Neural progenitor cell (in vitro differentiated cells): ENCODE results near the gene OLIG2. TPM values are rescaled to one million over a fixed set of nuclear protein-coding genes. Genes with fewer than 3 reads are reported as not detected.
A peak's percentile ranks its signal among the peaks of the same experiment; 100 is the strongest.

Experiments used
- DNase-seq: peaks from one replicate; pipeline ENCODE4 v3.0.0-alpha.2; 2016; ENCODE audit warnings: low spot score
- H2AFZ ChIP-seq: fragments of 200-600 bp; sonication (generic); replicated peaks from 2 replicates; pipeline ENCODE4 v1.6.1; 2016; ENCODE audit warnings: antibody characterized with exemption
- H3F3A ChIP-seq: fragments of 200-600 bp; sonication (generic); 2 replicates; pipeline ENCODE4 v1.6.1; 2016; ENCODE audit warnings: antibody characterized with exemption, low read depth
- H3K27ac ChIP-seq: fragments of 200-600 bp; sonication (generic); 2 replicates; pipeline ENCODE4 v1.5.1; 2016; ENCODE audit warnings: mild to moderate bottlenecking
- H3K27me3 ChIP-seq: fragments of 200-600 bp; sonication (generic); 2 replicates; pipeline ENCODE4 v1.6.1; 2016; ENCODE audit warnings: mild to moderate bottlenecking, moderate library complexity
- H3K36me3 ChIP-seq: fragments of 200-600 bp; sonication (generic); 2 replicates; pipeline ENCODE4 v1.5.1; 2016
- H3K4me1 ChIP-seq: fragments of 200-600 bp; sonication (generic); 2 replicates; pipeline ENCODE4 v1.6.1; 2016; ENCODE audit warnings: mixed run types
- H3K4me2 ChIP-seq: fragments of 200-600 bp; sonication (generic); 2 replicates; pipeline ENCODE4 v1.6.1; 2016
- H3K4me3 ChIP-seq: fragments of 200-600 bp; sonication (generic); 2 replicates; pipeline ENCODE4 v1.5.1; 2016
- H3K79me2 ChIP-seq: fragments of 200-600 bp; sonication (generic); 2 replicates; pipeline ENCODE4 v1.6.1; 2016; ENCODE audit warnings: low read depth
- H3K9ac ChIP-seq: fragments of 200-600 bp; sonication (generic); 2 replicates; pipeline ENCODE4 v1.6.1; 2016
- H3K9me3 ChIP-seq: fragments of 200-600 bp; sonication (generic); 2 replicates; pipeline ENCODE4 v1.5.1; 2016; ENCODE audit warnings: low read depth
- H4K20me1 ChIP-seq: fragments of 200-600 bp; sonication (generic); 2 replicates; pipeline ENCODE4 v1.6.1; 2016; ENCODE audit warnings: low read depth
- H3K27ac Mint-ChIP-seq: 3 replicates; pipeline ENCODE4 v1.8.0; 2021; ENCODE audit warnings: mixed read lengths
- H3K27me3 Mint-ChIP-seq: 2 replicates; pipeline ENCODE4 v1.8.0; 2022; ENCODE audit warnings: low read depth, mild to moderate bottlenecking, inconsistent platforms, moderate library complexity, mixed read lengths; ENCODE audit not compliant: insufficient read depth
- H3K36me3 Mint-ChIP-seq: 3 replicates; pipeline ENCODE4 v1.8.0; 2021; ENCODE audit warnings: mixed read lengths
- H3K4me1 Mint-ChIP-seq: 3 replicates; pipeline ENCODE4 v1.8.0; 2021; ENCODE audit warnings: mixed read lengths
- H3K4me3 Mint-ChIP-seq: 3 replicates; pipeline ENCODE4 v1.8.0; 2021; ENCODE audit warnings: mild to moderate bottlenecking, moderate library complexity, mixed read lengths
- H3K9me3 Mint-ChIP-seq: 3 replicates; pipeline ENCODE4 v1.8.0; 2020; ENCODE audit warnings: mixed read lengths
- CTCF ChIP-seq: fragments of 200-600 bp; sonication (generic); IDR thresholded peaks from 2 replicates; pipeline ENCODE4 v1.5.1; 2017; ENCODE audit warnings: antibody characterized with exemption, mild to moderate bottlenecking
- EZH2 ChIP-seq: fragments of 200-600 bp; sonication (generic); IDR thresholded peaks from 2 replicates; pipeline ENCODE4 v1.6.1; 2017; ENCODE audit warnings: antibody characterized with exemption, mild to moderate bottlenecking, moderate library complexity
- EZH2phosphoT487 ChIP-seq: fragments of 200-600 bp; sonication (generic); IDR thresholded peaks from 2 replicates; pipeline ENCODE4 v1.6.1; 2017; ENCODE audit warnings: antibody characterized with exemption
- total RNA-seq: library from RNA; depleted of rRNA; stranded (reverse); fragments of >200 nt; gene quantifications from 2 replicates; pipeline ENCODE4 v1.2.3, GENCODE V29; 2015; ENCODE audit warnings: low replicate concordance

Gene OLIG2
- total RNA-seq, 1 donor from 2014 or later: not detected

- no peaks in the 10 kb centered on the region for H3K79me2 ChIP-seq
- no peak overlapping the region for H3K4me3 ChIP-seq
- H2AFZ ChIP-seq: no peak overlapping the region
- no peak overlapping the region for H3K4me3 Mint-ChIP-seq
- H3F3A ChIP-seq: no peaks in the 10 kb centered on the region
- no peak overlapping the region for H3K27ac Mint-ChIP-seq
- TF ChIP-seq EZH2phosphoT487 (no peak), CTCF (no peak), EZH2 (no peak)
- H4K20me1 ChIP-seq: peaks cover 43% of the 10 kb centered on the region
- H3K4me1 ChIP-seq: peaks cover 6% of the 10 kb centered on the region
- H3K9me3 ChIP-seq: no peaks in the 10 kb centered on the region
- H3K36me3 ChIP-seq: no peaks in the 10 kb centered on the region
- no peak overlapping the region for H3K27ac ChIP-seq
- peaks cover 45% of the 10 kb centered on the region for H3K27me3 Mint-ChIP-seq
- H3K4me2 ChIP-seq: no peak overlapping the region
- H3K36me3 Mint-ChIP-seq: no peaks in the 10 kb centered on the region
- no peak overlapping the region for H3K9ac ChIP-seq
- peaks cover 14% of the 10 kb centered on the region for H3K4me1 Mint-ChIP-seq
- H3K27me3 ChIP-seq: peaks cover 98% of the 10 kb centered on the region
- DNase-seq: no peak
- peaks cover 2% of the 10 kb centered on the region for H3K9me3 Mint-ChIP-seq
Measured at GRCh38 chr21:33035147-33035546, 9.4 kb downstream of the OLIG2 start.

- no peak overlapping the region for H3K4me3 ChIP-seq
- no peak for DNase-seq
- Mint-ChIP-seq H3K4me3 (peak overlapping the region; percentile 33), H3K27ac (no peak overlapping the region), H3K27me3 (peaks cover 32% of the 10 kb centered on the region), H3K4me1 (peaks cover 14% of the 10 kb centered on the region), H3K9me3 (peaks cover 2% of the 10 kb centered on the region), H3K36me3 (no peaks in the 10 kb centered on the region)
- no peaks in the 10 kb centered on the region for H3K79me2 ChIP-seq
- no peaks in the 10 kb centered on the region for H3K9me3 ChIP-seq
- H4K20me1 ChIP-seq: peaks cover 29% of the 10 kb centered on the region
- H3K9ac ChIP-seq: no peak overlapping the region
- peaks cover 6% of the 10 kb centered on the region for H3K4me1 ChIP-seq
- no peak for TF ChIP-seq CTCF
- no peak for TF ChIP-seq EZH2phosphoT487
- TF ChIP-seq EZH2: no peak
- H3K4me2 ChIP-seq: no peak overlapping the region
- no peak overlapping the region for H2AFZ ChIP-seq
- H3F3A ChIP-seq: no peaks in the 10 kb centered on the region
- H3K27me3 ChIP-seq: peaks cover 96% of the 10 kb centered on the region
- H3K27ac ChIP-seq: no peak overlapping the region
- no peaks in the 10 kb centered on the region for H3K36me3 ChIP-seq
Measured at GRCh38 chr21:33036430-33037162, 10.9 kb downstream of the OLIG2 start.

- no peaks in the 10 kb centered on the region for H3F3A ChIP-seq
- no peak overlapping the region for H3K27ac ChIP-seq
- no peaks in the 10 kb centered on the region for H3K79me2 ChIP-seq
- no peaks in the 10 kb centered on the region for H3K9me3 ChIP-seq
- Mint-ChIP-seq H3K36me3 (no peaks in the 10 kb centered on the region), H3K4me3 (no peak overlapping the region), H3K27ac (no peak overlapping the region), H3K4me1 (peaks cover 14% of the 10 kb centered on the region), H3K9me3 (peaks cover 2% of the 10 kb centered on the region), H3K27me3 (peaks cover 26% of the 10 kb centered on the region)
- no peak for TF ChIP-seq CTCF
- no peak for TF ChIP-seq EZH2
- no peak for TF ChIP-seq EZH2phosphoT487
- peaks cover 96% of the 10 kb centered on the region for H3K27me3 ChIP-seq
- H3K4me2 ChIP-seq: no peak overlapping the region
- no peak overlapping the region for H3K4me3 ChIP-seq
- no peaks in the 10 kb centered on the region for H3K36me3 ChIP-seq
- peaks cover 6% of the 10 kb centered on the region for H3K4me1 ChIP-seq
- no peak overlapping the region for H2AFZ ChIP-seq
- H4K20me1 ChIP-seq: peaks cover 20% of the 10 kb centered on the region
- H3K9ac ChIP-seq: no peak overlapping the region
- DNase-seq: no peak
Measured at GRCh38 chr21:33037501-33037900, 11.8 kb downstream of the OLIG2 start.
